Mesothelial cell of epicardium (in vitro differentiated cells): ENCODE data around the gene TMEM72. TPM values are rescaled to one million over a fixed set of nuclear protein-coding genes. Genes with fewer than 3 reads are reported as not detected.

Experiments
- DNase-seq, 2 experiments: peaks; one replicate each; pipeline ENCODE4 v3.0.0; 2021; ENCODE audit warnings: low spot score in 2 of 2; ENCODE audit not compliant: unreplicated experiment in 2 of 2
- H3K27ac Mint-ChIP-seq: 2 replicates; pipeline ENCODE4 v1.8.0; 2021; ENCODE audit warnings: mixed read lengths
- H3K27me3 Mint-ChIP-seq: 2 replicates; pipeline ENCODE4 v1.8.0; 2021; ENCODE audit warnings: low read depth, mixed read lengths
- H3K36me3 Mint-ChIP-seq: 2 replicates; pipeline ENCODE4 v1.8.0; 2021; ENCODE audit warnings: mixed read lengths
- H3K4me1 Mint-ChIP-seq: 2 replicates; pipeline ENCODE4 v1.8.0; 2021; ENCODE audit warnings: mixed read lengths
- H3K4me3 Mint-ChIP-seq: 2 replicates; pipeline ENCODE4 v1.8.0; 2021; ENCODE audit warnings: mild to moderate bottlenecking, moderate library complexity, mixed read lengths
- H3K9me3 Mint-ChIP-seq: 2 replicates; pipeline ENCODE4 v1.8.0; 2021; ENCODE audit warnings: mixed read lengths
- total RNA-seq: library from RNA; stranded (reverse); gene quantifications from 3 replicates; pipeline ENCODE4 v1.2.1, GENCODE V29; 2021
- TF ChIP-seq, protein P1 (sequence below): fragments of 200-600 bp; sonication (generic); IDR thresholded peaks from one replicate; pipeline ENCODE4 v1.5.0; 2021; ENCODE audit warnings: antibody characterized with exemption; ENCODE audit not compliant: unreplicated experiment

The TMEM72 gene
- total RNA-seq, 1 donor from 2014 or later: 0.67 TPM

DNA sequence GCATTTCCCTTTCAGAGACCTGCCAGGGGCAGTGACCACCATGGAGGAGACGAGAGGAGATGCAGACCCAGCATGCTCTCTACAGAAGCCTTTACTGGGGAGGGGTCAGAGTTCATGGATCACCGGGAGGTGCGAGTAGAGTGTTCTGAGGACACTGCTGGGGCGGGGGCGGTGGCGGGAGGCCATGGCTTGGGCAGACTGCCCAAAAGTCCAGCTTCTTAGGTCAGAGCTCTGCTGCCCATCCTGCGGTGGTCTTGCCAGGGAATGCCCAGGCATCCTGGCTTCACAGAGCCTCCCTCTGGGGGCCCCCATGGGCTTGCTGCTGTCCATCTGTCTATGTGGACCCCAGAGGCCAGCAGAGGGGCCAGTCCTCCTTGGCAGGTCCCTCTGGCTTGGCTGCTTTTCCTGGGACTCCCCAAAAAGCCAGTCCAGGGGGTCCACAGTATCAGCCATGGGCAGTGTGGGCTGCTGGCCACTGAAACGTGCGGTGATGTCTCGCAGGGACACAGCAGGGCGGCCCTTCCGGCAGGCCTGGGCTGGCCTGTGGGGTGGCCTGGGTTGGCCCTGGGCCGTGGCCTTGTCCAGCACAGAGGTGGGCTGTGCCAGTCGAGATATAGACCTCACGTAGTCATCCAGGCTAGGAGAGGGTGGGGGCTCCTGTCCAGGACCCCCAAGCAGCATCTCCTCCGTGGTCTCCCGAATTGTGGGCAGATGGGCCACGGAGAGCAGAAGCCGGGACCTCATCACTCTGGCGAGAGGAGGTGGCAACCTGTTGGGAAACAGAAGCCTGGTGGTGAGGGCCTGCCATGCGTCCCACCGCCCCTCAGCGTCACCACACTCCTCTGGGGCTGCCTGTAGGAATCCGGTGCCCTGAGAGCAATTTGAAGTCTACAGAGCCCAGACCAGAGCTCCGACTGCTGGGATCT is 66.4 kb downstream of the TMEM72 start:
- TF ChIP-seq, protein P1, sequence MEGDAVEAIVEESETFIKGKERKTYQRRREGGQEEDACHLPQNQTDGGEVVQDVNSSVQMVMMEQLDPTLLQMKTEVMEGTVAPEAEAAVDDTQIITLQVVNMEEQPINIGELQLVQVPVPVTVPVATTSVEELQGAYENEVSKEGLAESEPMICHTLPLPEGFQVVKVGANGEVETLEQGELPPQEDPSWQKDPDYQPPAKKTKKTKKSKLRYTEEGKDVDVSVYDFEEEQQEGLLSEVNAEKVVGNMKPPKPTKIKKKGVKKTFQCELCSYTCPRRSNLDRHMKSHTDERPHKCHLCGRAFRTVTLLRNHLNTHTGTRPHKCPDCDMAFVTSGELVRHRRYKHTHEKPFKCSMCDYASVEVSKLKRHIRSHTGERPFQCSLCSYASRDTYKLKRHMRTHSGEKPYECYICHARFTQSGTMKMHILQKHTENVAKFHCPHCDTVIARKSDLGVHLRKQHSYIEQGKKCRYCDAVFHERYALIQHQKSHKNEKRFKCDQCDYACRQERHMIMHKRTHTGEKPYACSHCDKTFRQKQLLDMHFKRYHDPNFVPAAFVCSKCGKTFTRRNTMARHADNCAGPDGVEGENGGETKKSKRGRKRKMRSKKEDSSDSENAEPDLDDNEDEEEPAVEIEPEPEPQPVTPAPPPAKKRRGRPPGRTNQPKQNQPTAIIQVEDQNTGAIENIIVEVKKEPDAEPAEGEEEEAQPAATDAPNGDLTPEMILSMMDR: no peak
- Mint-ChIP-seq H3K4me3 (peak overlapping the region; percentile 72), H3K27ac (peak overlapping the region; percentile 89), H3K4me1 (peaks cover 80% of the 10 kb centered on the region), H3K27me3 (no peaks in the 10 kb centered on the region), H3K36me3 (no peaks in the 10 kb centered on the region), H3K9me3 (no peaks in the 10 kb centered on the region)
- no peak for DNase-seq

DNA sequence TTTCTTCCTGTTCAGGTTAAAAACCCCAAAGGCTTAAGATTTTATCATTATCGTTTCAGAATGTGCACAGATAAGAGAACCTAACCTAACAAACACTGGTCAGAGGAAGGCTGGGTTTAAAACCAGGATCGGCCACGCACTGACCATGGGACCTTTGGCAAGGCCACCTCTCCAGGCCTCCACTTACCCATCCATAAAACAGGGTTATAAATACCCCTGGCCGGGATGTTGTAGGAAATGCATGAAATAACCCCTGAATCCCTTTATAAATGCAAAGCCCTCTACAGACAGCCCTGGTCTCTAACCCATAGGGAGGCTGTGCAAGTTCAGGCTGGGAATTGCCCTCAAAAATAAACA is 67.1 kb downstream of the TMEM72 start:
- no peaks in the 10 kb centered on the region for H3K36me3 Mint-ChIP-seq
- no peaks in the 10 kb centered on the region for H3K9me3 Mint-ChIP-seq
- peak overlapping the region; percentile 91 for H3K27ac Mint-ChIP-seq
- DNase-seq: no peak
- TF ChIP-seq, protein P1: no peak
- H3K27me3 Mint-ChIP-seq: no peaks in the 10 kb centered on the region
- peaks cover 77% of the 10 kb centered on the region for H3K4me1 Mint-ChIP-seq
- H3K4me3 Mint-ChIP-seq: peak overlapping the region; percentile 72

DNA sequence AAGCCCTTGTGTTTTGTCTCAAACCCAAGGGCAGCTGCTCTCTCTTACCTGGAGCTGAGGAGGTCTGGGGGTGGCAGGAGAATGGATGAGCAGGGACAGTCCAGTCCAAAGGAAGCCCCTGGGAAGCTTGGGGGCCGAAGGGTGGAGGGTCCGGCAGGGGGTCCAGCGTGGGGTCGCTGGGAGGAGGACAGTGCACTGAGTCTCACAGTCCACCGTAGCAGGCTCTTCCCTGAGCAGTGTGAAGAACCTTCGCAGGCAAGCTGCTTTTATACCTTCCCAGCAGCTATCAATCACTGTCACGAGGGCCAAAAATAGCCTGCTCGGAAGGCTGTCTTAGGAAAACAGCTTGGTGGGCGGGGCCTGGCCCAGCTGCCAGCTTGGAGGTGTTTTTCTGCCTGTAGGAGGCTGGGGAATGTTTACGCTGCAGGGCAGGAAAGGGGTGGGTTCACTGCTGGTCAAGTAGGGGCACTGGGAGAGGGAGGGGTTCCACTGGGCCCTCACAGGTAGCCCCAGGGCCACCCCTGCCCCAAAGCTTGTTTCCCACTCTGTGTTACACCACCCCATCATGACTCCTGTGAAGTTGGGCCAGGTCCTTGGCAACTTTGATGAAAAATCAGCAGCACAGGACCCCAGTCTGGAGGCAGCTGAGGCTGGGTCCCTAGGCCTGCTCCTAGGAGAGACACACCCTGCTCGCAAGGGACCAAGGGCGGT is 67.6 kb downstream of the TMEM72 start, which contains the start of gene DEPP1:
Gene DEPP1, minus strand, starts transcription at position 240 of the 711 bp plus-strand sequence. CDS start 779 bp downstream, outside the sequence.
- DNase-seq: peak; percentile 82 to 89
- peaks cover 72% of the 10 kb centered on the region for H3K4me1 Mint-ChIP-seq

DNA sequence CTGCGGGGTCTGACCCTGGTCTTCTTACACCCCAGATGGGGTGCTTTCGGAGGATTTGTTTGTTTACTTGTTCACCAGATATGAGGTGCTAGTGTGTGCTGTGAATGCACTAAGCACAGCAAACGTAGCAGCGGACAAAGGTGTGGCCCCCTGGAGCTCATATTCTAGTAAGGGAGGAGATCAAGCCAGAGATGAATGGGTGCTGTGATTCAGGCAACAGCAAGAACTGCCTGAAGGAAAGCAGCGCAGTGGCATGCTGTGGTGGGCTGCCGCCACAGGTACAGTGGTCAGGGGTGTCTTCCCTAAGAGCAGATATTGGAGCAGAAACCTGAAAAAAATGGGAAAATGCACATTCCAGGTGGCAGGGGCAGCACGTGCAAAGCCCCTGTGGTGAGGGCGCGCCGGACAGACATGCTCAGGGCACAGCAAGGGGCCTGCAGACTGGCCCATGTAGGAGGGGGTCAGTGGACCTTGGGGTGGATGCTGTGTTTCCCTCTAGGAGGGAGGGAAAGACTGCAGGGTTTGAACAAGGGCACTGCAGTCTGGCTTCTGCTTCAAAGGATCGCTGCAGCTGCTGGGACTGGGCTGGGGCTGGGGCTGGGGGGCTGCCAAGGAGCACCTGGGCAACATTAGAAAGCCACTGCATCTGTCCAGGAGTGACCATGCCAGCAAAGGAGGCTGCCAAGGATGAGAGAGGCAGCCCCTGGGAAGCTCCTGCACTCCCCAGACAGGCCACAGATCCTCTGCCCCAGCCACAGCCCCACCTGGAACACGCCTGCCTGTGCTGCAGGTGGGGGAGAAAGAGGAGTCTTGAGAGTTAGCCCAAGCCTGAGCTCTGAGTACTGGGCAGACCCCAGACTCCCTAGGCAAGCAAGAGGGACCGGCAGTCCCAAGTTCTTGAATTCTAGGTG is 68.4 kb downstream of the TMEM72 start:
- H3K9me3 Mint-ChIP-seq: no peaks in the 10 kb centered on the region
- H3K27ac Mint-ChIP-seq: peak overlapping the region; percentile 91
- no peak overlapping the region for H3K4me3 Mint-ChIP-seq
- H3K36me3 Mint-ChIP-seq: no peaks in the 10 kb centered on the region
- TF ChIP-seq, protein P1: no peak
- DNase-seq: no peak
- peaks cover 64% of the 10 kb centered on the region for H3K4me1 Mint-ChIP-seq
- H3K27me3 Mint-ChIP-seq: no peaks in the 10 kb centered on the region

More for the DNA sequence above, 67.6 kb downstream of the TMEM72 start, which contains the start of gene DEPP1:
- no peaks in the 10 kb centered on the region for H3K36me3 Mint-ChIP-seq
- TF ChIP-seq, protein P1: no peak
- H3K4me3 Mint-ChIP-seq: peak within 1 kb of the TSS; percentile 72
- H3K27me3 Mint-ChIP-seq: no peaks in the 10 kb centered on the region
- H3K27ac Mint-ChIP-seq: peak within 1 kb of the TSS; percentile 91
- no peaks in the 10 kb centered on the region for H3K9me3 Mint-ChIP-seq
